Measurements from ENCODE around the gene RBM11.

DNA sequence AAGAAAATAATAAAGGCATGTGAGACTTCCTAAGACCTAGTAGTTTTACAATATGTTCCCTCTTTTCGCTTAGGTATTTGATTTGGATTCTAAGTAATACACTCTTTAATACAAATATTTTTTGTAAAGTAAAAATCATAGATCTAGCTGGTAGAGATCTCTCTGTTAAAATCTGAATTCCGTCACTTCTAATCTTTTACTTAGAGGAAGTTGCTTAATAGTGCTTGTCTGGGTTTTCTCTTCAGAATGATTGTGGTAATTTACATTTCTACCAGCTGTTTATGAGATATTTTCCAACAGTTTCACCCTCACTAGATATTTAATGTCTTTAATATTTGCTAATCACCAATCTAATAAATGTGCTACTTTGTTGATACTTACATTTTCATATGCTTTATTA lies 23.3 kb downstream of the RBM11 start:
- TF ChIP-seq, protein P1, sequence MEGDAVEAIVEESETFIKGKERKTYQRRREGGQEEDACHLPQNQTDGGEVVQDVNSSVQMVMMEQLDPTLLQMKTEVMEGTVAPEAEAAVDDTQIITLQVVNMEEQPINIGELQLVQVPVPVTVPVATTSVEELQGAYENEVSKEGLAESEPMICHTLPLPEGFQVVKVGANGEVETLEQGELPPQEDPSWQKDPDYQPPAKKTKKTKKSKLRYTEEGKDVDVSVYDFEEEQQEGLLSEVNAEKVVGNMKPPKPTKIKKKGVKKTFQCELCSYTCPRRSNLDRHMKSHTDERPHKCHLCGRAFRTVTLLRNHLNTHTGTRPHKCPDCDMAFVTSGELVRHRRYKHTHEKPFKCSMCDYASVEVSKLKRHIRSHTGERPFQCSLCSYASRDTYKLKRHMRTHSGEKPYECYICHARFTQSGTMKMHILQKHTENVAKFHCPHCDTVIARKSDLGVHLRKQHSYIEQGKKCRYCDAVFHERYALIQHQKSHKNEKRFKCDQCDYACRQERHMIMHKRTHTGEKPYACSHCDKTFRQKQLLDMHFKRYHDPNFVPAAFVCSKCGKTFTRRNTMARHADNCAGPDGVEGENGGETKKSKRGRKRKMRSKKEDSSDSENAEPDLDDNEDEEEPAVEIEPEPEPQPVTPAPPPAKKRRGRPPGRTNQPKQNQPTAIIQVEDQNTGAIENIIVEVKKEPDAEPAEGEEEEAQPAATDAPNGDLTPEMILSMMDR (optimal IDR thresholded peaks at IDR 0.05 in 1 of 3, IDR thresholded peaks at IDR 0.05 in 1 of 3, conservative IDR thresholded peaks at IDR 0.05 in 1 of 3; ENCODE audit: extremely low read depth in 1 of 3, insufficient read depth in 2 of 3, low read length in 3 of 3), result no peak
- TF ChIP-seq EZH2 (IDR thresholded peaks at IDR 0.05; ENCODE audit: low read length), result no peak

Measured in keratinocyte (primary cell).